GM10248 (cell line): ENCODE results near the gene PRICKLE3.

Experiments used
- CTCF ChIA-PET: fragments of 300-600 bp; sonication (Branson Sonifier 250); formaldehyde crosslinking; extraction: SDS; loops from one replicate; lab custom pipeline; 2021; ENCODE audit warnings: antibody characterized with exemption; lab: Yijun Ruan, JAX
- POLR2A ChIA-PET: fragments of 350-650 bp; sonication (Branson Sonifier 250); formaldehyde crosslinking; extraction: SDS; loops from one replicate; lab custom pipeline; 2020; ENCODE audit warnings: antibody characterized with exemption; lab: Yijun Ruan, JAX
- DNase-seq: peaks from one replicate; pipeline ENCODE4 v3.0.0; 2012; ENCODE audit errors: extremely low spot score
- CTCF ChIP-seq: IDR thresholded peaks from 2 replicates; pipeline ENCODE4 v1.5.1; 2012; ENCODE audit warnings: mild to moderate bottlenecking, low read depth; ENCODE audit errors: extremely low read depth, missing control alignments, control extremely low read depth

PRICKLE3 gene

GRCh38 chrX:49188468-49189076 lies 2.4 kb upstream of the PRICKLE3 start:
- no peak for TF ChIP-seq CTCF
- ChIA-PET CTCF (no interaction called here), POLR2A (no interaction called here)
- DNase-seq, result no peak

- POLR2A ChIA-PET, result no interaction called here
- CTCF ChIA-PET, result interaction anchor here (1.1 kb wide), 1 partner anchor 12 kb away, joined by 3 read pairs; no protein-coding TSS in a partner anchor
- no peak for DNase-seq
- no peak for TF ChIP-seq CTCF
Observed at GRCh38 chrX:49187526-49187925, 1.4 kb upstream of the PRICKLE3 start.

- CTCF ChIA-PET, result interaction anchor here (1.1 kb wide), 1 partner anchor 12 kb away, joined by 3 read pairs; no protein-coding TSS in a partner anchor
- TF ChIP-seq CTCF, result no peak
- POLR2A ChIA-PET, result no interaction called here
- DNase-seq, result no peak
Observed at GRCh38 chrX:49187028-49187394, 838 bp upstream of the PRICKLE3 start.

- no peak for TF ChIP-seq CTCF
- CTCF ChIA-PET, result interaction anchor here (0.9 to 1.5 kb wide), 4 partner anchors 8 to 29 kb away, joined by 3 to 5 read pairs (median 4); no protein-coding TSS in a partner anchor
- DNase-seq, result no peak
- POLR2A ChIA-PET, result no interaction called here
Observed at GRCh38 chrX:49184294-49185281, 1.6 kb downstream of the PRICKLE3 start.

GRCh38 chrX:49183701-49184281 lies 2.4 kb downstream of the PRICKLE3 start:
- no peak for DNase-seq
- TF ChIP-seq CTCF, result no peak
- ChIA-PET CTCF (interaction anchor here (0.9 to 1.5 kb wide), 4 partner anchors 9 to 28 kb away, joined by 3 to 5 read pairs (median 4); no protein-coding TSS in a partner anchor), POLR2A (no interaction called here)

GRCh38 chrX:49179358-49179757 lies 6.8 kb downstream of the PRICKLE3 start:
- ChIA-PET CTCF (no interaction called here), POLR2A (no interaction called here)
- DNase-seq, result no peak
- no peak for TF ChIP-seq CTCF
